Suppressor macrophage treated with lipopolysaccharide for 1 hour (primary cell): Measurements from ENCODE around the gene RPL3.
"Not testable (repeated sequence)": the region's sequence is repeated elsewhere in the genome, so short reads cannot be mapped to it uniquely, and the experiment has no call there.

Experiments
- DNase-seq, 3 donors: peaks; one replicate each; pipeline ENCODE4 v3.0.0-alpha.2; 2020 to 2022

RPL3 gene

GRCh38 chr22:39319284-39320022 is at the start of gene RPL3:
Gene RPL3 (minus strand): TSS chr22:39319623. CDS start chr22:39319597, 26 bp downstream.
- peak; percentile 98 to 99 (median 99) for DNase-seq

DNA sequence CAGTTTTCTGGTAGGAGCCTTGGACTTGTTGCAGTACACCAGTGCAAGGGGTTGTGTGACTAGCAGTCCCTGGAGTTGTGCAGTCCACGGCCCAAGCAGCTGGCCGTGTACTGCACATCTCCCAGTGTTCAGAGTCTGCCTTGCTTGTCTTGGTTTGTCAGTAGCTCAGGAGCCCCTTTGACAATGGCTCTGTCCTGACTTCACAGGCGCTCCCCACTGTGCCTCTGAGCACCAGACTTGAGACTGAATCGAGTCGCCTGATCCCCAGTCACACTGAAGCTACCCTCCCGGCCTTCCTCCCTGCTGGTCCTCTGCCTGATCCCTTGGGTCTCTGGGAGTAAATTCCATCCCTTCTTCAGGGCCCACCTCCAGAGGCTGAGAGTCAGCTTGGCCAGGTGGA is 49.8 kb upstream of the RPL3 start:
- DNase-seq, result no peak

DNA sequence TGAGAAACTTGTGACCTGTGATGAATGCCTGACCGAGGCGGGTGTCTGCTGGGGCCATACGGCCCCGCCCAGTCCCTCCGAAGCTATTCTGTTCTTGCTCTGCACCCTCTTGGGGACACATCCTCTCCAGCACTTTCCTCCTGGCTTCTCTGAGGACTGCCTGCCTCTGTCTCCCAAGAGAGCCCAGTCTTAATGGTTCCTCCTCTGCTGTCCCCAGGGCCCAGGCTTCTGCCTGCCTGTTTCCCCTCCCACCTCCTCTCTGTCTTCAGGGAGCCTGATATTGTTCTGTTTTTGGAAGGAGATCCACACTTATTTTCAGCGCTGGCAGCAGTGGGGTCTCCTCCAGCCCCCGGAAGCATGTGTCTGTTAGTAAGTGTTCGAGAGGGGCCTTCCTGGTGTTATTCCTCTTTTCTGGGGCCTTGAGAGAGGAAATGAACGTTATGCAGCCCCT is 49.1 kb upstream of the RPL3 start:
- peak; percentile 49 to 58 (median 51) for DNase-seq

DNA sequence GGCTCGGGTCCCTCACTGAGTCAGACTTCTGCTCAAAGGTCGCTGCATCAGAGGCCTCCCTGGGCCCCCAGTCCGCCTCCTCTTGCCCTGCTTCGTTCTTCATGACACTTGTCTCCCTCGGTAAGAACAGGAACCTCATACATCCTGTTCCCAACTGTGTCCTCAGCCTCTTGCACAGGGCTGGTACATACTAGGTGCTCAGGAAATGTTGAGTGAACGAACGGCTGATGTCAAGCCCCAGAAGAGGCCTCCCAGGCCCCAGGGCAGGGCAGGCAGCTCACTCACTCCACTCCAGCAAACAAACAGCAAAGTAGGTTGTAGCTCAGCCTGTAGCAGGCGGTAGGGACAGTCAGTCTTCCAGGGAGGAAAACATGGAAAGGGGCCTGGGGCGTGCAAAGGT is 47.6 kb upstream of the RPL3 start:
- DNase-seq, result peak in 1 of 3 donors; percentile 28

DNA sequence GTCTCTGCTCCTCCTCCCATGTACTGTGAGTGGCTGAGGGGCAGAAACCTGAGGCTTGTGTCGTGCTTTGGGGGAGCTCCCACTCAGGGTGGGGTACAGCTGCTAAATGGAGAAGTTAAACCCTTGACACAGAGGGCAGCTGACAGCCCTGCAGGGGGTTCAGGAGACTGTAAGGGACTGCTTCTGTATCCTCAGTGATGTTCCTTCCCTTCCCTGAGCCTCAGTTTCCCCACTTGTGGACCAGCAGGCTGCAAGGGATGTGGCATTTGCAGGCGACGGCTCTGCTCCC is 46.0 kb upstream of the RPL3 start:
- DNase-seq, result no peak

- peak; percentile 33 to 45 (median 38) for DNase-seq
These were observed 45.5 kb upstream of the RPL3 start for GRCh38 chr22:39364714-39365491.

- no peak for DNase-seq
These were observed 44.5 kb upstream of the RPL3 start for GRCh38 chr22:39363751-39364515.

- DNase-seq, result no peak
These were observed 43.5 kb upstream of the RPL3 start for GRCh38 chr22:39362932-39363331.

DNA sequence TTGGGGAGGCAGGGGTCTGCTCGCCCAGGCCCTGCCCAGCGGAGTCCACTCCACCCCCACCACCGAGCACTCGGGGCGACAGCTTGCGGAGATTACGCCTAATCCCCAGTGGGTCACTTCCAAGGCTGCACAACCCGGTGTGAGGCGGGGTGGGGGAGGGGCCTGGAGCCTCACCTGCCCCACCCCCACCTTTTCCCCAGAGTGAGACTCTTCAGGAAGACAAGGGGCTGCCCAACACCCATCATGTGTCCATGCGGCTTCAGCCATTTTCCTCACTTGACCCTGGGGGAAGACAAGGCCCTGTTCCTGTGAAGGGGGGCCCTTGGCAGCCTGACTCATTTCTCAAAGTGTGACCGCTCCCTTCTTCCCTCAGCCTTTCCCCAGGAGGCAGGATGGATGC is 42.8 kb upstream of the RPL3 start:
- DNase-seq, result no peak

GRCh38 chr22:39361496-39361895 is 42.1 kb upstream of the RPL3 start:
- no peak for DNase-seq

GRCh38 chr22:39360674-39361413 is 41.4 kb upstream of the RPL3 start:
- no peak for DNase-seq

DNA sequence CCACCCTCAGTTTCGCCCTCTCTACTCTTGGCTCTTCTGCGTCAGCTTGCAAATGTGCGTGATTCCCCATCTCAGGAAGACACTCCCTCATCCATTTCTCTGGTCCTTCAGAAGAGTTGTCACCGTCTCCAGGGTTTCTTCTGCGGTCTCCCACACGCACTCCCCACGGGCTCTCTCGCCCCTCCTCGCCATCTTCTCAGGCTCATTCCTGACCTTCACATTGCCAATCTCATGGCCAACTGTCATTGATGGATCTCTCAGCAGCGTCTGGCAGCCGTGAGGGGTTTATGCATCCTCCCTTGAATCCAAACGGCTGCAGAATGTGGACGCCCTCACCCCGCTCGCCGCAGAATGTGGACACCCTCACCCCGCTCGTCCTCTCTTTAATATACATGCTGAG is 40.8 kb upstream of the RPL3 start:
- DNase-seq, result no peak

DNA sequence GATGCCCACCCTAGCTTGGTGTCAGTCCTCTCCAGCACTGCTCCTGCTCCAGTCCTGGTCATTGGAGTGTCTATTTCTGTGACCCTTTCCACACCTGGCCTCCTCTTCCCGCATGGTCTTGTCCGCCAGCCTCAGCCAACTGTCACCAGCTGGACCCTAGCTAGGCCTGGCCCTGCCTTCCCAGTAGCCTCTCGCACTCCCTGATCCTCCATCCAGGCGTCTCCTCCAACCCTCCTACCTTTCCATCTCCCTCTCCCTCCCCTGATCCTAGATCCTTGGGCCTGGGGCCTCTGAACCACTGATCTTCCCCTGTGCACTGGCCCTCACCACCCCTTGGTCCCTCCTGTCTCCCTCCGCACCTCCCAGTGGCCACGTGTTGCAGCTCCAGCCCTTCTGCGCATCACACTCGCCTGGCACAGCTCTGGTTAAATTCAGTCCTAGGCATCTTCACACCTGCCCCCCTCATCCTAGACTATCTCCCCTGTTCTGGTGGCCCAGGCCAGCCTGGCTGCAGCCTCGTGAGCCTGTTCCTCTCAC is 40.3 kb upstream of the RPL3 start:
- DNase-seq, result no peak

DNA sequence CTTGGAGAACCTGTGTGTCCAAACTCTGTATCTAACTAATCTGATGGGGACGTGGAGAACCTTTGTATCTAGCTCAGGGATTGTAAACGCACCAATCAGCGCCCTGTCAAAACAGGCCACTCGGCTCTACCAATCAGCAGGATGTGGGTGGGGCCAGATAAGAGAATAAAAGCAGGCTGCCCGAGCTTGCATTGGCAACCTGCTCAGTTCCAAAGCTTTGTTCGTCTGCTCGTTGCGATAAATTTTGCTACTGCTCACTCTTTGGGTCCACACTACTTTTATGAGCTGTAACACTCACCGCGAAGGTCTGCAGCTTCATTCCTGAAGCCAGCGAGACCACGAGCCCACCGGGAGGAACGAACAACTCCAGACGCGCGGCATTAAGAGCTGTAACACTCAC is 38.8 kb upstream of the RPL3 start:
- not testable (repeated sequence) for DNase-seq

DNA sequence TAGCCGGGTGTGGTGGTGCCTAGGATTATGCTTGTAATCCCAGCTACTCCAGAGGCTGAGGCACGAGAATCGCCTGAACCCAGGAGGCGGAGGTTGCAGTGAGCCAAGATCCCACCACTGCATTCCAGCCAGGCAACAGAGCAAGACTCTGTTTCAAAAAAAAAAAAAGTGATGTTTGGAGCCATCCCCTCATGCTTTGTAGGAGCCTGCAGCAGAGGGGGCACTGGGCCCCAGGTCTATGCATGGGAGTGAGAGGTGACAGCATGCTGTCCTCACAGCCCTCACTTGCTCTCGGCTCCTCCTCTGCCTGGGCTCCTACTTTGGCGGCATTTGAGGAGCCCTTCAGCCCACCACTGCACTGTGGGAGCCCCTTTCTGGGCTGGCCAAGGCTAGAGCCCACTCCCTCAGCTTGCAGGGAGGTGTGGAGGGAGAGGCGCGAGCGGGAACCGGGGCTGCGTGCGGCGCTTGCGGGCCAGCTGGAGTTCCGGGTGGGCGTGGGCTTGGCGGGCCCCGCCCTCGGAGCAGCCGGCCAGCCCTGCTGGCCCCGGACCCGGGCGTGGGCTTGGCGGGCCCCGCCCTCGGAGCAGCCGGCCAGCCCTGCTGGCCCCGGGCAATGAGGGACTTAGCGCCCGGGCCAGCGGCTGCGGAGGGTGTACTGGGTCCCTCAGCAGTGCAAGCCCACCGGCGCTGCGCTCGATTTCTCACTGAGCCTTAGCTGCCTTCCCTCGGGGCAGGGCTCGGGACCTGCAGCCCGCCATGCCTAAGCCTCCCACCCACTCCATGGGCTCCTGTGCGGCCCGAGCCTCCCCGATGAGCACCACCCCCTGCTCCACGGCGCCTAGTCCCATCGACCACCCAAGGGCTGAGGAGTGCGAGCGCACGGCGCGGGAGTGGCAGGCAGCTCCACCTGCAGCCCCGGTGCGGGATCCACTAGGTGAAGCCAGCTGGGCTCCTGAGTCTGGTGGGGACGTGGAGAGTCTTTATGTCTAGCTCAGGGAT is 38.0 kb upstream of the RPL3 start:
- not testable (repeated sequence) for DNase-seq

- no peak for DNase-seq
These were observed 37.0 kb upstream of the RPL3 start for GRCh38 chr22:39356464-39356863.

- not testable (repeated sequence) for DNase-seq
These were observed 36.4 kb upstream of the RPL3 start for GRCh38 chr22:39355805-39356204.

- no peak for DNase-seq
These were observed 35.7 kb upstream of the RPL3 start for GRCh38 chr22:39355080-39355479.

DNA sequence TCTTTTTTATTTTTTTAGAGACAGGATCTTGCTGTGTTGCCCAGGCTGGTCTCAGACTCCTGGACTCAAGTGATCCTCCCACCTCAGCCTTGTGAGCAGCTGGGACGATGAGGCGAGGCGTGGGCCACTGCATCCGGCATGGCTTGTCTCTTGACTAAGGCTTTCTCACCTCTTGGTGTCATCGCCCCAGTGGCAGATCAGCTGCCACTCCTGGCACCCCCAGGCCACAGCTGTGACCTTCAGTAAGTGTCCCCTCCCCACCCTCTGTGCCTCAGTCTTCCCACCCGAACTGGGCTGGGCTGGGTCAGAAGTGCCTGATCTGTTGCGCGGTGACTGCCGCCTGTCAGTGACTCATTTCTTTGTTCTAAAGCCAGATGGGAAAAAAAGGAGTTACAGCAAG is 33.9 kb upstream of the RPL3 start:
- peak in 1 of 3 donors; percentile 40 for DNase-seq

GRCh38 chr22:39352306-39352891 is 33.0 kb upstream of the RPL3 start:
- no peak for DNase-seq

- DNase-seq, result no peak
These were observed 32.3 kb upstream of the RPL3 start for GRCh38 chr22:39351689-39352214.
